PC-9 (cell line): ENCODE results near the gene ERVK3-1.

ENCODE experiments used
- CTCF ChIP-seq: fragments of 200-600 bp; sonication (generic); conservative IDR thresholded peaks from 2 replicates; pipeline ENCODE4 v1.6.1; 2017; ENCODE audit warnings: mixed run types, antibody characterized with exemption, mild to moderate bottlenecking, moderate library complexity
- EZH2 ChIP-seq: fragments of 200-600 bp; sonication (generic); IDR thresholded peaks from 2 replicates; pipeline ENCODE4 v1.8.0; 2017; ENCODE audit warnings: antibody characterized with exemption, low read depth

- TF ChIP-seq CTCF = no peak
- TF ChIP-seq EZH2 = no peak
Measured at GRCh38 chr19:58296104-58296503, 9.1 kb upstream of the ERVK3-1 start.
